Measurements from ENCODE around the gene LAPTM5.
A peak's percentile ranks its signal among the peaks of the same experiment; 100 is the strongest.

LAPTM5 gene

DNA sequence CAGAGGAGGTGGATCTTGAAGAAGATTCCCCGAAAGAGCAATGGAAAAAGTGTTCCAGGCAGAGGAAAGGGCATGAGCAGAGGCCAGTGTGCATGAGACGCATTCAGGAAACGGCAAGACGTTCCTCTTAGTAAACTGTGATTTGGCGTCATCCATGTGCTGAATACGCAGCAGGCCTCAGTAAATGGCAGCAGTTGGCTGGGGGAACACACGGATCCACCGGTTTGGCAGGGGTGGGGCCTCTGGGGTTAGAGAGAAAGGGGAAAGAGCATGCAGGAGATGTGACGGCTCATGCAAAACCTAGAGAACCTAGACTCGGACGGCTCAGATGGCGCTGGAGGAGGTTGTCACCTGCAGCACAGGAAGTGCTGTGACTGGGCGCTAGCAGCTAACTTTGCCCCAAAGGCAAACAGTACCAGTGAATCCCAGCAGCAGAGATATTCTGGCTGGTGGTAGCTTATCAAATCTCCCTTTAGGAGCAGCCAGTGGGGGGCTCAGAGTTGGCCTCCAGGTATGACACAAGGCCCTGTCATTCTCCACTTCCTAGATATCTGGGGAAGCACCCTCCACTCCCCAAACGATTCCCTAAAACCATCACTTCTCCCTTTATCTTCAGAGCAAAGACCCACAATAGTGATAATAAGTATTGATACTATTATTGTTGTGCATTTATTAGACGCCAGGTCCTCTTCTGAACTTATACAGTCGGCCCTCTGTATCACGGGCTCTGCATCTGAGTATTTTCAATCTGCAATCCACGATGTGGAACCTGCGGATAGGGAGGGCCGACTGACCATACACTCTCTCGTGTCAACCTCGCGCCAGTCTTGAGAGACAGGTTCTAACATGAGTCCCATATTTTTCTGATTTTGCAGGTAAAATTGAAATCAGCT is 7.6 kb downstream of the LAPTM5 start:
- Mint-ChIP-seq H3K9me3 (no peaks in the 10 kb centered on the region), H3K4me1 (peaks cover 98% of the 10 kb centered on the region), H3K4me3 (peak overlapping the region; percentile 78), H3K27ac (peak overlapping the region; percentile 97), H3K27me3 (no peaks in the 10 kb centered on the region), H3K36me3 (ENCODE audit: low read depth) (peaks cover 39% of the 10 kb centered on the region)
- ATAC-seq (peak; percentile 29), DNase-seq (peak; percentile 65)

GRCh38 chr1:30748699-30749401 is 8.7 kb downstream of the LAPTM5 start:
- DNase-seq (no peak), ATAC-seq (peak; percentile 27)
- Mint-ChIP-seq H3K9me3 (no peaks in the 10 kb centered on the region), H3K27me3 (no peaks in the 10 kb centered on the region), H3K4me3 (peak overlapping the region; percentile 78), H3K4me1 (peaks cover 98% of the 10 kb centered on the region), H3K27ac (peak overlapping the region; percentile 97), H3K36me3 (ENCODE audit: low read depth) (peaks cover 35% of the 10 kb centered on the region)

DNA sequence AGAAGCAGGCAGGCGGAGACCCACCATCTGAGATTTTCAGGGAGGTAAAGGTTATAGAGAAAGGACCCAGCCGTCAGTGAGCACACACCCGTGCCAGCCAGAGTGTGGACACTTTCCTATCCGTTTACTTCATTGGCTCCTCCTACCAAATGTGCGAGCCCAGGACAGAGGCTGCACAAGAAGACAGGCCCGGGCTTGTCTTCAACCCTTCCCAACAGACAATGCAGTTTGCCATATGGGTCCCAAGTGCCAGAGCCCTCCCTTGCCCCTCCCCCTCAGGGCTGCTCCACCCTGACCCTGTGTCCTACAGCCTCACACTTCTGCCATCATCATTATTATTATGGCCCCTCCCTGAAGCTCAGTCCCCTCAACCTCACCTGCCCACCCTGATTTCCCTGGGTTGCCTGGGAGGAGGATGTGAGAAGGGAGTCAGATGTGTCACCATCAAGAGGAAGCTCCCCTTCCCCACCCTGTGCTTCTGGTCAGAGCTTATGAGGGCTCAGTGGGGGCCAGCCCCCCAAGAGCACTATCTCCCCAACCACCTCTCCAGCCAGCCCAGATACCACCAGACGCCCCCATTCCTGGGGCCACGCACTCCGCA is 9.4 kb downstream of the LAPTM5 start:
- Mint-ChIP-seq H3K4me3 (peak overlapping the region; percentile 78), H3K27ac (peak overlapping the region; percentile 97), H3K9me3 (no peaks in the 10 kb centered on the region), H3K36me3 (ENCODE audit: low read depth) (peaks cover 36% of the 10 kb centered on the region), H3K27me3 (no peaks in the 10 kb centered on the region), H3K4me1 (peaks cover 98% of the 10 kb centered on the region)
- no peak for ATAC-seq
- no peak for DNase-seq

DNA sequence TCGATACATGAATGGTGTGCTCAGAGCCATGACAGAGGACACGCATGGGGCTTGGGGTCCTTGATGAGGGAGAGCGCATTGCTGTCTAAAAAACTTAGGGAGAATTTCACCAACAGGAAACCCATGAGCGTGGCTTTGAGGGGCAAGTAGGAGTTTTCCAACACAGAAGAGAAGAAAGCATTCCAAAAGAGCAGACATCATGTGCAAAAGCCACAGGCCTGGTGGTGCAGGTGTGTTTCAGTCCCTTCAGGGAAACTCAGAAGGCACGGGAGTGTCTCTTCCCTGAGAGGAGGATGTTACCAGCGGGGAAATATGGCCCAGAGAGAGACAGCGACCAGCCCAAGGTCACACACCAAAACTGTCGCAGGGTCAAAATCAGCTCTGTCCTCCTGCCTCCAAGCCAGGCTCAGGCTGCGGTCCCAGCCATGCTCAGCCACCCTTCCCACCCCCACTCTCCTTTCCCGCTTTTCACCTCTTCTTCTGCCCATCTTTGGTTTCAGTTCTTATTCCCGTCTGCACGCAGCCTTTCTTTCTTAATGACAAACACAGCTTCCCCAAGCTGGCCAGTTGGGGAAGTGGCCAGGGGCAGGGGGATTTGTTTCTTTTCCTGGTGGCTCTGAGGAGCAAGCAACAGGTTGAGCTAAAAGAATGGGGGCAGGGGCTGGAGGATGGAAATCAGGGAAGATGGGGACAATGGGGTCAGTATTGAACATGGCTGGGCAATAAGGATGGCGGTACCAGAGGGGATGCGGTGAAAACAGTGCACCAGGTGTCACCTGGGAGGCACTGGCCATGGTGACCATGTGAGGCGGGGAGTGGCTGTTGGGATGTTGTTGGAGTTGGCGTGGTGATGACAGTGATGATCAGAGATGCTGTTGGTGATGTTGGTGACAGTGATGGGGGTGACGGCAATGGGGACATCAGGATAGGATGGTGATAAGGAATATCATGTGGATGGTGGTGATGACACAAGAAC is 10.3 kb downstream of the LAPTM5 start:
- peak overlapping the region; percentile 97 for H3K27ac Mint-ChIP-seq
- peaks cover 34% of the 10 kb centered on the region for H3K36me3 Mint-ChIP-seq (ENCODE audit: low read depth)
- peak overlapping the region; percentile 78 for H3K4me3 Mint-ChIP-seq
- H3K27me3 Mint-ChIP-seq = no peaks in the 10 kb centered on the region
- H3K4me1 Mint-ChIP-seq = peaks cover 99% of the 10 kb centered on the region
- DNase-seq (no peak), ATAC-seq (no peak)
- no peaks in the 10 kb centered on the region for H3K9me3 Mint-ChIP-seq

DNA sequence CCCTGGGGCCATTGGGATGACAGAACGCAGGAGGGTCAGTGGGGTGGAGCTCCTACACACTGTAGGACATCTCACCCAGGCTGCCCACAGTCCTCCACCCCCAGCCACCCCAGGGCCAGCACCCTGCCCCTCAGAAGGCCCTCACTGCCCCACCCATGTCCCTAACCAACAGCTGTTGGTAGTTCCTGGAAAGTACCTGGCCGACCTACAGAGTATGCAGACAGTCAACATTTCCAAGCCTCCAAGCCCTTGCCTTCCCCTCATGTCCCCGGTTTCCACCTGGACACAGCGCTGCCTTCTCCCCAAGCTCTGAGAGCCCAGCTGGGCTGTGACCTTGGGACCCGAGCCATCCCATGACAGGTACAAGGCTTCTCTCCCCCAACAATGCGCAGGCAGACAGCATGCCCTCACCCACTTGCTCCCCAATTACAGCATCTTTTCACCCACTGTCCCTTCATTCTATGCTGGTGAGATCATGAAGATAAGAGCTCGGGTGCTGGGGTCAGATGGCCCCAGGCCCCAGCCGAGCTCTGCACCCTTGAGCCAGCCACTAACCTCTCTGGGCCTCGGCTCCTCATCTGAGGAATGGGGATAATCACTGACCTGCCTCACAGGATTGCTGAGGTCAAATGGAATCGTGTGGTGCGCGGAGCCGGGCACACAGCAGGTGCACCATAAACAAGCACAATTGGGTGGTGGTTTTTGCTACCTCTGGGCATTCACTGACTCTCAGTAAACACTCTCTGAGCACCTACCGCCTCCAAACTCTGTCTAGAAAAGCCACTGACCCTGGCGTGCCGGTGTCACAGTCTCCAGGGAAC is 11.2 kb downstream of the LAPTM5 start:
- no peak for ATAC-seq
- H3K4me3 Mint-ChIP-seq = peak overlapping the region; percentile 78
- H3K36me3 Mint-ChIP-seq (ENCODE audit: low read depth) = peaks cover 37% of the 10 kb centered on the region
- H3K27me3 Mint-ChIP-seq = no peaks in the 10 kb centered on the region
- H3K9me3 Mint-ChIP-seq = no peaks in the 10 kb centered on the region
- H3K27ac Mint-ChIP-seq = peak overlapping the region; percentile 97
- H3K4me1 Mint-ChIP-seq = peaks cover 98% of the 10 kb centered on the region
- no peak for DNase-seq

- Mint-ChIP-seq H3K4me3 (peak overlapping the region; percentile 78), H3K27me3 (no peaks in the 10 kb centered on the region), H3K4me1 (peaks cover 98% of the 10 kb centered on the region), H3K27ac (peak overlapping the region; percentile 97), H3K9me3 (no peaks in the 10 kb centered on the region), H3K36me3 (ENCODE audit: low read depth) (peaks cover 43% of the 10 kb centered on the region)
- no peak for DNase-seq
- no peak for ATAC-seq
These were observed 11.8 kb downstream of the LAPTM5 start for GRCh38 chr1:30745834-30746208.

- DNase-seq = no peak
- H3K36me3 Mint-ChIP-seq (ENCODE audit: low read depth) = peaks cover 48% of the 10 kb centered on the region
These were observed 12.3 kb downstream of the LAPTM5 start for GRCh38 chr1:30745156-30745833.

DNA sequence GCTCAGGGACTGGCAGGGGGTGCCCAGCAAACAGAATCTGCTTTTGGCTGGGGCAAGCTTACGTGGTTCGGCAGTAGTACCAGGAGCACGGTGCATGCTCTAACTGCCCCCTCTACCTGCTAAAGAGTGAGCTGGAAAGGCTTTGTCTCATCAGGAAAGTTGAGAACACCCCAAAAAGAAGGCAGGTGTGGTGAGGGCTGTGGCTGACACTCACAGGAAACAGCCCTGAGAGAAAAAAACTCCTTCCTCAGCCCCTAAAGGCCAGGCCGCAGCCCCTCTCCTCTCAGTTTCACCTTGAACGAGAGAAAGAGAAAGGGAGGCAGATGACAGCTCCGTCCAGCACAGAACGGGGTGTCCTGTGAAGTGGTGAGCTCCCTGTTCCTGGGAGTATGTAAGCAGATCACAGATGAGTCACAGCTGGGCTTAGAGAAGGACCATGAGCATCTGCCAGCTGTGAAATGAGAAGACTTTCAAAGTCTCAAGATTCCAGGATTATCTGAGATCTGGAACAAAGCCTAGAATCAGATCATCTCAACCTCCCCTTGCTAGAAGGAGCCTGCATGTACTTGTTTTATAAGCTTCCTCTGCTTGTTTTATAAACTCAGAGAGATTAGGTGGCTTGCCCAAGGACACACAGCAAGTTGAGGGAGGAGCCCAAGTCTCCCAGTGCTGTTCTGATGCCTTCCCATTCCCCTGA is 13.4 kb downstream of the LAPTM5 start:
- peaks cover 94% of the 10 kb centered on the region for H3K4me1 Mint-ChIP-seq
- peaks cover 57% of the 10 kb centered on the region for H3K36me3 Mint-ChIP-seq (ENCODE audit: low read depth)
- H3K27ac Mint-ChIP-seq = peak overlapping the region; percentile 97
- no peaks in the 10 kb centered on the region for H3K9me3 Mint-ChIP-seq
- ATAC-seq = peak; percentile 42
- peak overlapping the region; percentile 78 for H3K4me3 Mint-ChIP-seq
- DNase-seq = peak; percentile 64
- no peaks in the 10 kb centered on the region for H3K27me3 Mint-ChIP-seq

More at GRCh38 chr1:30745156-30745833, 12.3 kb downstream of the LAPTM5 start:
- Mint-ChIP-seq H3K4me3 (peak overlapping the region; percentile 78), H3K27ac (peak overlapping the region; percentile 97), H3K9me3 (no peaks in the 10 kb centered on the region), H3K27me3 (no peaks in the 10 kb centered on the region), H3K4me1 (peaks cover 98% of the 10 kb centered on the region)
- ATAC-seq = no peak

GRCh38 chr1:30743584-30744059 is 14.0 kb downstream of the LAPTM5 start:
- H3K9me3 Mint-ChIP-seq = no peaks in the 10 kb centered on the region
- H3K4me1 Mint-ChIP-seq = peaks cover 94% of the 10 kb centered on the region
- peak overlapping the region; percentile 97 for H3K27ac Mint-ChIP-seq
- H3K36me3 Mint-ChIP-seq (ENCODE audit: low read depth) = peaks cover 58% of the 10 kb centered on the region
- H3K4me3 Mint-ChIP-seq = peak overlapping the region; percentile 78
- ATAC-seq (peak; percentile 70), DNase-seq (peak; percentile 61)
- no peaks in the 10 kb centered on the region for H3K27me3 Mint-ChIP-seq

DNA sequence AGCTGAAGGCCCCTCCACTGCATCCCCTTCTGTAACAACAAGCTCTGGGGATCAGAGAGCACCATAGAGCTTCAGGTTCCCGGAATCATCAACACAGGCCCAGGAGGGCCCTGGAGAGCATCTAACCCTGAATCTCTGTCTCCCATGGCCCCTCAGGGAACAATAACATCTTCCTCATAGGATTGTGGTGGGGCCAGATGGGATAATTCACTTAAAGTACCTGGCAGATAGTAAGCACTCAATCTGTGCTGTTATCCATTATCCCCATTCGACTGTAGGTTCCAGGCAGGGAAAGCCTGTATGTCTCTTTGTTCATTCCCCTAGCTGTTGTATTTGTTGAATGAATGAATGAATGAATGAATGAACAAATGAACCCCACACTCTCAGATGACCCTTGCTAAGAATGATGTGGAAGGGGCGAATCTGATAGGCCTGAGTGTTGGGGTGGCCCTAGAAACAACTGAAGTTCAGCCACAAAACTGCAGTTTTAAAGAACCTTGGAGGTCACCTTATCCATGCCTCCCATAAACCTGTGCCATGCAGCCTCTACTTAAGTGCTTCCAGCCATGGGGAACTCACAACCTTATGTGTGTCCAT is 14.5 kb downstream of the LAPTM5 start:
- H3K9me3 Mint-ChIP-seq = no peaks in the 10 kb centered on the region
- peak overlapping the region; percentile 78 for H3K4me3 Mint-ChIP-seq
- H3K36me3 Mint-ChIP-seq (ENCODE audit: low read depth) = peaks cover 64% of the 10 kb centered on the region
- no peaks in the 10 kb centered on the region for H3K27me3 Mint-ChIP-seq
- peaks cover 93% of the 10 kb centered on the region for H3K4me1 Mint-ChIP-seq
- peak overlapping the region; percentile 97 for H3K27ac Mint-ChIP-seq
- ATAC-seq (no peak), DNase-seq (no peak)

DNA sequence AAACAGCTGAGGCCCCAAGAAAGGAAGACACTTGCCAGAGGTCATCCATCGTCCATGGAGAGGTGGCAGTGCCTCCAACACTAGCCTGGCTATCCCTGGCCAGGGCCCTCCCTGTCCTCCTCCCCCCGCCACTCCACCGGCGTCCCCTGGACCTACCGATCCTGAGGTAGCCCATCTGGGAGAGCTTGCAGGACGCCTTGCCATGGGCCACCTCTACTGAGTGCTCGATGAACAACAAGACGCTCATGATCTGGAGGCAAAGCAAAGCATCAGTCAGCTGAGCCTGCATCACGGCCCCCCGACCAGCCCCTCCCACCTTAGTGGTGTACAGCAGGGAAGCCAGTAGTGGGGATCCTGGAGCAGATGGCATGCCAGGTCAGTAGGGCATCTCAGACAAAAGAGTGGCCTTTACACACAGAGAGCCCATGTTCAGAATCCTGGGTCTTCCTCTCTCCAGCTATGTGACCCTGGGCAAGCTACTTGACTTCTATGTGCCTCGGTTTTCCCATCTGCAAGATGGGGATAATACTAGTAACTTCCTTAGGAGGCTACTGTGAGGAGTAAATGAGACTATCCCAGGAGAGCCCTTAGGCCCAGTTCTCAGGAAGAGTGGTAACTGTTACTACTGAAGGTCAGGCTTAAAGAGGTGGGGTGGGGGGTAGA is 15.1 kb downstream of the LAPTM5 start:
- H3K9me3 Mint-ChIP-seq = no peaks in the 10 kb centered on the region
- ATAC-seq (no peak), DNase-seq (no peak)
- H3K27ac Mint-ChIP-seq = peak overlapping the region; percentile 97
- no peaks in the 10 kb centered on the region for H3K27me3 Mint-ChIP-seq
- H3K4me3 Mint-ChIP-seq = no peak overlapping the region
- peaks cover 93% of the 10 kb centered on the region for H3K4me1 Mint-ChIP-seq
- H3K36me3 Mint-ChIP-seq (ENCODE audit: low read depth) = peaks cover 65% of the 10 kb centered on the region
